ENCODE data around the gene JMJD8. TPM values are rescaled to one million over a fixed set of nuclear protein-coding genes. Genes with fewer than 3 reads are reported as not detected.

JMJD8 gene
- total RNA-seq, 1 donor from 2014 or later: 62.9 TPM

- no peak for TF ChIP-seq CTCF (IDR thresholded peaks at IDR 0.05)
- no peak for TF ChIP-seq POLR2A (IDR thresholded peaks at IDR 0.05)
- TF ChIP-seq POLR2AphosphoS5 (IDR thresholded peaks at IDR 0.05; ENCODE audit: insufficient read depth in 1 of 2, low read depth in 1 of 2): no peak
- intact Hi-C loops (cut with DNase I): loop anchor here (10.0 kb wide), 1 partner anchor 336 kb away; no protein-coding TSS in a partner anchor
- Histone ChIP-seq H3K9me3 (no peaks in the 10 kb centered on the region), H3K4me1 (peaks cover 44% of the 10 kb centered on the region), H3K27me3 (no peaks in the 10 kb centered on the region), H3K27ac (no peak overlapping the region), H3K4me3 (no peak overlapping the region), H3K36me3 (no peaks in the 10 kb centered on the region)
- no peak for DNase-seq (ENCODE audit: extremely low spot score in 2 of 2)
These were observed 34.8 kb upstream of the JMJD8 start for GRCh38 chr16:718922-719321.

- no peaks in the 10 kb centered on the region for H3K9me3 ChIP-seq
- H3K36me3 ChIP-seq: no peaks in the 10 kb centered on the region
- DNase-seq (ENCODE audit: extremely low spot score in 2 of 2): no peak
- peaks cover 44% of the 10 kb centered on the region for H3K4me1 ChIP-seq
- H3K27ac ChIP-seq: no peak overlapping the region
- TF ChIP-seq POLR2A (IDR thresholded peaks at IDR 0.05) (no peak), POLR2AphosphoS5 (IDR thresholded peaks at IDR 0.05; ENCODE audit: insufficient read depth in 1 of 2, low read depth in 1 of 2) (no peak), CTCF (IDR thresholded peaks at IDR 0.05) (no peak)
- H3K27me3 ChIP-seq: no peaks in the 10 kb centered on the region
- no peak overlapping the region for H3K4me3 ChIP-seq
- intact Hi-C loops (cut with DNase I): loop anchor here (10.0 kb wide), 1 partner anchor 336 kb away; no protein-coding TSS in a partner anchor
These were observed 34.3 kb upstream of the JMJD8 start for GRCh38 chr16:718389-718788.

GRCh38 chr16:717450-718245 lies 33.5 kb upstream of the JMJD8 start:
- no peak overlapping the region for H3K4me3 ChIP-seq
- intact Hi-C loops (cut with DNase I): loop anchor here (10.0 kb wide), 1 partner anchor 337 kb away; no protein-coding TSS in a partner anchor
- peaks cover 40% of the 10 kb centered on the region for H3K4me1 ChIP-seq
- no peak for DNase-seq (ENCODE audit: extremely low spot score in 2 of 2)
- H3K9me3 ChIP-seq: no peaks in the 10 kb centered on the region
- H3K27me3 ChIP-seq: no peaks in the 10 kb centered on the region
- TF ChIP-seq POLR2AphosphoS5 (IDR thresholded peaks at IDR 0.05; ENCODE audit: insufficient read depth in 1 of 2, low read depth in 1 of 2) (no peak), POLR2A (IDR thresholded peaks at IDR 0.05) (no peak), CTCF (IDR thresholded peaks at IDR 0.05) (no peak)
- H3K36me3 ChIP-seq: no peaks in the 10 kb centered on the region
- H3K27ac ChIP-seq: no peak overlapping the region

GRCh38 chr16:716768-717325 lies 32.7 kb upstream of the JMJD8 start:
- DNase-seq (ENCODE audit: extremely low spot score in 2 of 2): no peak
- intact Hi-C loops (cut with DNase I): loop anchor here (10.0 kb wide), 1 partner anchor 338 kb away; no protein-coding TSS in a partner anchor
- TF ChIP-seq POLR2A (IDR thresholded peaks at IDR 0.05): no peak
- no peak for TF ChIP-seq CTCF (IDR thresholded peaks at IDR 0.05)
- TF ChIP-seq POLR2AphosphoS5 (IDR thresholded peaks at IDR 0.05; ENCODE audit: insufficient read depth in 1 of 2, low read depth in 1 of 2): no peak
- Histone ChIP-seq H3K27me3 (no peaks in the 10 kb centered on the region), H3K9me3 (no peaks in the 10 kb centered on the region), H3K4me3 (no peak overlapping the region), H3K4me1 (peaks cover 32% of the 10 kb centered on the region), H3K27ac (no peak overlapping the region), H3K36me3 (no peaks in the 10 kb centered on the region)

GRCh38 chr16:716200-716568 lies 32.0 kb upstream of the JMJD8 start:
- intact Hi-C loops (cut with DNase I): loop anchor here (10.0 kb wide), 1 partner anchor 339 kb away; no protein-coding TSS in a partner anchor
- peak overlapping the region; percentile 58 to 65 for H3K4me3 ChIP-seq
- DNase-seq (ENCODE audit: extremely low spot score in 2 of 2): no peak

More at GRCh38 chr16:716200-716568, 32.0 kb upstream of the JMJD8 start:
- Histone ChIP-seq H3K27me3 (no peaks in the 10 kb centered on the region), H3K4me1 (peaks cover 27% of the 10 kb centered on the region), H3K27ac (no peak overlapping the region), H3K36me3 (no peaks in the 10 kb centered on the region), H3K9me3 (no peaks in the 10 kb centered on the region)
- TF ChIP-seq CTCF (IDR thresholded peaks at IDR 0.05): no peak
- TF ChIP-seq POLR2AphosphoS5 (IDR thresholded peaks at IDR 0.05; ENCODE audit: insufficient read depth in 1 of 2, low read depth in 1 of 2): no peak
- TF ChIP-seq POLR2A (IDR thresholded peaks at IDR 0.05): no peak

All from vagina (tissue), 2 donors.